ENCODE results near the gene TEX19.

DNA sequence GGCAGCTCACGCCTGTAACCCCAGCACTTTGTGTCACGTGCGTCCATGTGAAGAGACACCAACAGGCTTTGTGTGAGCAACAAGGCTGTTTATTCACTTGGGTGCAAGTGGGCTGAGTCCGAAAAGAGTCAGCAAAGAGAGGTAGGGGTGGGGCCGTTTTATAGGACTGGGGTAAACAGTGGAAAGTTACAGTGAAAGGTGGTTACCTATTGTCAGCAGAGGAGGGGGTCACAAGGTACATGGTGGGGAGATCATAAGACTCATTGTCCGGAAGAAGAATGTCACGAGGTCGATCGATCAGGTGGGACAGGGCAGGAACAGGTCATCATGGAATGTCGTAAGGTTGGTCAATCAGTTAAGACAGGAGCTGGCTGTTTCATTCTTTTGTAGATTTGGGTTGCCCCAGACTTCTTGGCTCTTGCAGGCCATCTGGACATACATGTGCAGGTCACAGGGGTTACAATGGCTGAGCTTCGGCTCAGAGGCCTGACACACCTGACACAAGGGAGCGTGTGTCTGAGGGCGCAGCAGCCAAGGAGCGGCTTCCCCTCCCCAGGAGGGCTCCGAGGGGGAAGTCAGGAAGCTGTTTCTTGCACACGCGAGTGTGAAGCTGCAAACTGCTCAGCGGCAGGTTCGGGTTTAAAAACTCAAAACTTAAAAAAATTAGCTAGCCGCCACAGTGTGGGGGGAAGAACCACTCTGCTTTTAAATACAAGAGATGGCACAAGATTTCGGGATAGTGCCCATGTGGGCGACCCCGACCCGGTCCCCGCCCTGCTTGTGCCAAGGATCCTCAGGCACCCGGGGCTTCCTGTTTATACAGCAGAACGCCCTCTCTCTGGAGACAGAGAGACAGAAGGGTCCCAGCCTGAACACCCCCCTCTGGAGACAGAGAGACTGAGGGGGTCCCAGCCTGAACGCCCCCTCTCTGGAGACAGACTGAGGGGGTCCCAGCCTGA lies 12.4 kb upstream of the TEX19 start:
- TF ChIP-seq, protein P1, sequence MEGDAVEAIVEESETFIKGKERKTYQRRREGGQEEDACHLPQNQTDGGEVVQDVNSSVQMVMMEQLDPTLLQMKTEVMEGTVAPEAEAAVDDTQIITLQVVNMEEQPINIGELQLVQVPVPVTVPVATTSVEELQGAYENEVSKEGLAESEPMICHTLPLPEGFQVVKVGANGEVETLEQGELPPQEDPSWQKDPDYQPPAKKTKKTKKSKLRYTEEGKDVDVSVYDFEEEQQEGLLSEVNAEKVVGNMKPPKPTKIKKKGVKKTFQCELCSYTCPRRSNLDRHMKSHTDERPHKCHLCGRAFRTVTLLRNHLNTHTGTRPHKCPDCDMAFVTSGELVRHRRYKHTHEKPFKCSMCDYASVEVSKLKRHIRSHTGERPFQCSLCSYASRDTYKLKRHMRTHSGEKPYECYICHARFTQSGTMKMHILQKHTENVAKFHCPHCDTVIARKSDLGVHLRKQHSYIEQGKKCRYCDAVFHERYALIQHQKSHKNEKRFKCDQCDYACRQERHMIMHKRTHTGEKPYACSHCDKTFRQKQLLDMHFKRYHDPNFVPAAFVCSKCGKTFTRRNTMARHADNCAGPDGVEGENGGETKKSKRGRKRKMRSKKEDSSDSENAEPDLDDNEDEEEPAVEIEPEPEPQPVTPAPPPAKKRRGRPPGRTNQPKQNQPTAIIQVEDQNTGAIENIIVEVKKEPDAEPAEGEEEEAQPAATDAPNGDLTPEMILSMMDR (IDR thresholded peaks at IDR 0.05): no peak
- no peak for TF ChIP-seq POLR2A (IDR thresholded peaks at IDR 0.05)
